H9 (cell line): Measurements from ENCODE around the gene CADM3. TPM values are rescaled to one million over a fixed set of nuclear protein-coding genes. Genes with fewer than 3 reads are reported as not detected.

Source experiments
- DNase-seq: peaks from one replicate; pipeline ENCODE4 v3.0.0-alpha.2; 2017
- H2AFZ ChIP-seq: one replicate; pipeline ENCODE4 v1.6.1; 2013; ENCODE audit warnings: mild to moderate bottlenecking, low read length, control low read depth, moderate library complexity
- H2AK5ac ChIP-seq: 2 replicates; pipeline ENCODE4 v1.6.1; 2013; ENCODE audit warnings: low read length, control low read depth, mixed read lengths; ENCODE audit not compliant: insufficient read length
- H2BK120ac ChIP-seq: one replicate; pipeline ENCODE4 v1.6.1; 2013; ENCODE audit warnings: low read depth, mild to moderate bottlenecking, low read length, control low read depth, inconsistent platforms; ENCODE audit not compliant: poor library complexity, severe bottlenecking
- H2BK12ac ChIP-seq: 2 replicates; pipeline ENCODE4 v1.6.1; 2013; ENCODE audit warnings: low read length, control low read depth, mixed read lengths, low read depth; ENCODE audit not compliant: insufficient read length
- H2BK15ac ChIP-seq: 2 replicates; pipeline ENCODE4 v1.6.1; 2013; ENCODE audit warnings: low read depth, low read length, control low read depth
- H2BK20ac ChIP-seq: one replicate; pipeline ENCODE4 v1.6.1; 2013; ENCODE audit warnings: low read depth, mild to moderate bottlenecking, low read length, control low read depth, inconsistent platforms; ENCODE audit not compliant: poor library complexity, severe bottlenecking
- H2BK5ac ChIP-seq: 2 replicates; pipeline ENCODE4 v1.6.1; 2013; ENCODE audit warnings: low read length, control low read depth, mixed read lengths; ENCODE audit not compliant: insufficient read length
- H3K14ac ChIP-seq: 2 replicates; pipeline ENCODE4 v1.6.1; 2013; ENCODE audit warnings: low read length, control low read depth; ENCODE audit not compliant: insufficient read depth
- H3K18ac ChIP-seq: 2 replicates; pipeline ENCODE4 v1.6.1; 2013; ENCODE audit warnings: low read depth, mild to moderate bottlenecking, mixed read lengths, low read length, control low read depth; ENCODE audit not compliant: insufficient read length
- H3K23ac ChIP-seq: 2 replicates; pipeline ENCODE4 v1.6.1; 2013; ENCODE audit warnings: low read length, control low read depth, mixed read lengths, low read depth; ENCODE audit not compliant: insufficient read length
- H3K23me2 ChIP-seq: 2 replicates; pipeline ENCODE4 v1.6.1; 2013; ENCODE audit warnings: low read depth, mild to moderate bottlenecking, mixed read lengths, low read length, control low read depth; ENCODE audit not compliant: insufficient read length, poor library complexity, severe bottlenecking
- H3K27ac ChIP-seq: 2 replicates; pipeline ENCODE4 v1.5.1; 2013; ENCODE audit warnings: low read length, control low read depth, mixed read lengths, low read depth; ENCODE audit not compliant: insufficient read length
- H3K27me3 ChIP-seq: 2 replicates; pipeline ENCODE4 v1.6.1; 2013; ENCODE audit warnings: low read length, control low read depth, inconsistent platforms; ENCODE audit not compliant: insufficient read depth
- H3K4ac ChIP-seq: 2 replicates; pipeline ENCODE4 v1.6.1; 2013; ENCODE audit warnings: low read depth, mild to moderate bottlenecking, control low read depth, inconsistent platforms, low read length, moderate library complexity
- H3K4me1 ChIP-seq: 2 replicates; pipeline ENCODE4 v1.6.1; 2013; ENCODE audit warnings: low read length, control low read depth, inconsistent platforms; ENCODE audit not compliant: insufficient read depth
- H3K4me2 ChIP-seq: 2 replicates; pipeline ENCODE4 v1.6.1; 2013; ENCODE audit warnings: low read length, control low read depth, mixed read lengths; ENCODE audit not compliant: insufficient read length, insufficient read depth
- H3K56ac ChIP-seq: 2 replicates; pipeline ENCODE4 v1.6.1; 2013; ENCODE audit warnings: low read depth, mild to moderate bottlenecking, mixed read lengths, low read length, control low read depth; ENCODE audit not compliant: insufficient read length
- H3K79me1 ChIP-seq: 2 replicates; pipeline ENCODE4 v1.6.1; 2013; ENCODE audit warnings: low read depth, mild to moderate bottlenecking, moderate library complexity, low read length, control low read depth, inconsistent platforms; ENCODE audit not compliant: insufficient read depth, poor library complexity, severe bottlenecking
- H3K79me2 ChIP-seq: 2 replicates; pipeline ENCODE4 v1.6.1; 2013; ENCODE audit warnings: low read length, control low read depth, inconsistent platforms; ENCODE audit not compliant: insufficient read depth
- H3K9ac ChIP-seq: 2 replicates; pipeline ENCODE4 v1.6.1; 2013; ENCODE audit warnings: low read length, control low read depth, mixed read lengths; ENCODE audit not compliant: insufficient read length; ENCODE audit errors: extremely low read depth
- H3K9me3 ChIP-seq: one replicate; pipeline ENCODE4 v1.6.1; 2013; ENCODE audit warnings: low read depth, low read length, inconsistent platforms; ENCODE audit not compliant: control insufficient read depth
- H3T11ph ChIP-seq: one replicate; pipeline ENCODE4 v1.6.1; 2013; ENCODE audit warnings: mild to moderate bottlenecking, low read length, control low read depth, inconsistent platforms
- H4K20me1 ChIP-seq: one replicate; pipeline ENCODE4 v1.6.1; 2013; ENCODE audit not compliant: control insufficient read depth, insufficient read length, insufficient read depth
- H4K5ac ChIP-seq: 2 replicates; pipeline ENCODE4 v1.6.1; 2013; ENCODE audit warnings: low read depth, mild to moderate bottlenecking, mixed read lengths, low read length, control low read depth; ENCODE audit not compliant: insufficient read length
- H4K8ac ChIP-seq: replicated peaks from 2 replicates; pipeline ENCODE4 v1.6.1; 2013; ENCODE audit warnings: low read length, control low read depth, mixed read lengths, low read depth; ENCODE audit not compliant: insufficient read length
- H4K91ac ChIP-seq: 2 replicates; pipeline ENCODE4 v1.6.1; 2013; ENCODE audit warnings: low read depth, mild to moderate bottlenecking, moderate library complexity, mixed read lengths, low read length, control low read depth; ENCODE audit not compliant: insufficient read length
- H3K27ac Mint-ChIP-seq, 3 experiments: 2 replicates in 2 of 3; 3 replicates in 1 of 3; pipeline ENCODE4 v1.8.0; 2020 to 2021; ENCODE audit warnings: mixed read lengths in 3 of 3, mild to moderate bottlenecking in 1 of 3, moderate library complexity in 1 of 3
- H3K27me3 Mint-ChIP-seq: 2 replicates; pipeline ENCODE4 v1.8.0; 2021; ENCODE audit warnings: low read depth, mild to moderate bottlenecking, moderate library complexity, mixed read lengths
- H3K36me3 Mint-ChIP-seq, 3 experiments: 2 replicates in 2 of 3; 3 replicates in 1 of 3; pipeline ENCODE4 v1.8.0; 2020 to 2021; ENCODE audit warnings: low read depth in 3 of 3, mixed read lengths in 3 of 3; ENCODE audit not compliant: insufficient read depth in 1 of 3
- H3K4me1 Mint-ChIP-seq, 2 experiments: 2 replicates each; pipeline ENCODE4 v1.8.0; 2020; ENCODE audit warnings: mixed read lengths in 2 of 2
- H3K4me3 Mint-ChIP-seq, 2 experiments: 2 replicates in 1 of 2; 3 replicates in 1 of 2; pipeline ENCODE4 v1.8.0; 2020 to 2021; ENCODE audit warnings: mild to moderate bottlenecking in 2 of 2, mixed read lengths in 2 of 2, moderate library complexity in 1 of 2
- H3K9me3 Mint-ChIP-seq, 2 experiments: 2 replicates in 1 of 2; 3 replicates in 1 of 2; pipeline ENCODE4 v1.8.0; 2020; ENCODE audit warnings: mild to moderate bottlenecking in 2 of 2, mixed read lengths in 2 of 2, moderate library complexity in 1 of 2
- CTCF ChIP-seq: fragments of 200-600 bp; sonication (generic); conservative IDR thresholded peaks from 3 replicates; pipeline ENCODE4 v1.8.0; 2021; ENCODE audit warnings: antibody characterized with exemption, mild to moderate bottlenecking
- WGBS: extraction: QIAGEN DNeasy Blood & Tissue Kit; methylation state at CpG from one replicate; pipeline ENCODE4 v1.1.7; 2013; ENCODE audit warnings: missing lambda C conversion rate, low lambda C conversion rate, mixed read lengths; ENCODE audit not compliant: insufficient read length; ENCODE audit errors: extremely low coverage; 5-methylcytosine and 5-hydroxymethylcytosine counted together
- total RNA-seq: library from RNA; stranded (reverse); gene quantifications from 2 replicates; pipeline ENCODE4 v1.2.1, GENCODE V29; 2021

The CADM3 gene
- total RNA-seq, 1 experiment from 2014 or later, result 5.6 TPM

- H2BK15ac ChIP-seq, result no peak overlapping the region
- Mint-ChIP-seq H3K27me3 (no peaks in the 10 kb centered on the region), H3K27ac (no peak overlapping the region), H3K4me1 (peaks cover 8 to 10% of the 10 kb centered on the region in 2 experiments; a peak in 3 of 4 replicates), H3K4me3 (no peak overlapping the region), H3K36me3 (no peaks in the 10 kb centered on the region; a peak in 1 of 7 replicates), H3K9me3 (no peaks in the 10 kb centered on the region)
- no peak overlapping the region for H2AK5ac ChIP-seq
- H4K5ac ChIP-seq, result no peak overlapping the region
- no peaks in the 10 kb centered on the region for H3K79me2 ChIP-seq
- H3T11ph ChIP-seq, result no peak overlapping the region
- H2AFZ ChIP-seq, result no peak overlapping the region
- WGBS, result 100% methylated on average over 1 of the region's 2 CpGs
- no peaks in the 10 kb centered on the region for H3K23me2 ChIP-seq
- no peak overlapping the region for H3K9ac ChIP-seq
- no peak overlapping the region for H2BK120ac ChIP-seq
- H3K27ac ChIP-seq, result no peak overlapping the region
- no peak overlapping the region for H2BK5ac ChIP-seq
- no peaks in the 10 kb centered on the region for H3K27me3 ChIP-seq
- H4K20me1 ChIP-seq, result no peaks in the 10 kb centered on the region
- no peaks in the 10 kb centered on the region for H3K79me1 ChIP-seq
- no peaks in the 10 kb centered on the region for H3K9me3 ChIP-seq
- H3K4me1 ChIP-seq, result no peaks in the 10 kb centered on the region; the same call in 1 of the 2 replicates
- H3K4me2 ChIP-seq, result no peak overlapping the region
- H3K23ac ChIP-seq, result no peak overlapping the region
- H2BK20ac ChIP-seq, result no peak overlapping the region
- no peak for TF ChIP-seq CTCF
- H4K8ac ChIP-seq, result no peak overlapping the region
- no peak overlapping the region for H4K91ac ChIP-seq
- DNase-seq, result no peak
- no peak overlapping the region for H3K18ac ChIP-seq
- no peak overlapping the region for H2BK12ac ChIP-seq
- H3K14ac ChIP-seq, result no peak overlapping the region
- no peak overlapping the region for H3K56ac ChIP-seq
- no peak overlapping the region for H3K4ac ChIP-seq
Measured at GRCh38 chr1:159142391-159142663, 29.1 kb upstream of the CADM3 start.
